WTC11 (cell line): ENCODE measurements around the gene TBC1D1. TPM values are rescaled to one million over a fixed set of nuclear protein-coding genes. Genes with fewer than 3 reads are reported as not detected.

Experiments used
- ATAC-seq: fragments of 200-7000 bp; cut with Tn5 transposase; 2 replicates; pipeline ENCODE4 v1.10.0; 2021; ENCODE audit warnings: mild to moderate bottlenecking, moderate library complexity
- CTCF ChIA-PET: fragments of 300-600 bp; sonication (Branson Sonifier 250); formaldehyde crosslinking; loops from one replicate; lab custom pipeline; 2021; ENCODE audit warnings: antibody characterized with exemption; lab: Charles Lee
- POLR2A ChIA-PET: fragments of 350-600 bp; sonication (Branson Sonifier 250); formaldehyde crosslinking; loops from one replicate; lab custom pipeline; 2021; ENCODE audit warnings: antibody characterized with exemption; lab: Charles Lee
- DNase-seq: peaks from one replicate; pipeline ENCODE4 v3.0.0; 2021; ENCODE audit warnings: low spot score
- H3K27ac Mint-ChIP-seq: 2 replicates; pipeline ENCODE4 v1.8.0; 2021; ENCODE audit warnings: mixed read lengths
- H3K27me3 Mint-ChIP-seq: 2 replicates; pipeline ENCODE4 v1.8.0; 2021; ENCODE audit warnings: low read depth, mild to moderate bottlenecking, moderate library complexity, mixed read lengths
- H3K36me3 Mint-ChIP-seq: 2 replicates; pipeline ENCODE4 v1.8.0; 2021; ENCODE audit warnings: mixed read lengths
- H3K4me1 Mint-ChIP-seq: 2 replicates; pipeline ENCODE4 v1.8.0; 2022; ENCODE audit warnings: mixed read lengths
- H3K4me3 Mint-ChIP-seq: 2 replicates; pipeline ENCODE4 v1.8.0; 2021; ENCODE audit warnings: mild to moderate bottlenecking, moderate library complexity, mixed read lengths
- H3K9me3 Mint-ChIP-seq: 2 replicates; pipeline ENCODE4 v1.8.0; 2021; ENCODE audit warnings: mixed read lengths
- CBFB ChIP-seq: sonication (generic); formaldehyde crosslinking; IDR thresholded peaks from 2 replicates; pipeline ENCODE4 v1.8.1; 2022; ENCODE audit warnings: mild to moderate bottlenecking, low read depth, missing genetic modification reagents
- CREB1 ChIP-seq: sonication (generic); formaldehyde crosslinking; IDR thresholded peaks from 2 replicates; pipeline ENCODE4 v1.8.0; 2023; ENCODE audit warnings: mild to moderate bottlenecking, missing genetic modification reagents
- CREM ChIP-seq: sonication (generic); formaldehyde crosslinking; IDR thresholded peaks from 2 replicates; pipeline ENCODE4 v1.8.1; 2022; ENCODE audit warnings: mild to moderate bottlenecking, missing genetic modification reagents, moderate library complexity
- ETV6 ChIP-seq: sonication (generic); formaldehyde crosslinking; IDR thresholded peaks from 2 replicates; pipeline ENCODE4 v1.8.1; 2022; ENCODE audit warnings: mild to moderate bottlenecking, missing genetic modification reagents
- FOXJ3 ChIP-seq: sonication (generic); formaldehyde crosslinking; IDR thresholded peaks from 2 replicates; pipeline ENCODE4 v1.9.0; 2021; ENCODE audit warnings: missing genetic modification reagents, mild to moderate bottlenecking, borderline replicate concordance
- GTF2I ChIP-seq: fragments of 250-450 bp; sonication (Bioruptor Pico); conservative IDR thresholded peaks from 2 replicates; pipeline ENCODE4 v1.4.0; 2021; ENCODE audit warnings: mild to moderate bottlenecking
- IRF2 ChIP-seq: sonication (generic); formaldehyde crosslinking; IDR thresholded peaks from 2 replicates; pipeline ENCODE4 v1.8.0; 2022; ENCODE audit warnings: low read depth, missing genetic modification reagents, borderline replicate concordance
- JAZF1 ChIP-seq: fragments of 250-450 bp; sonication (Bioruptor Pico); IDR thresholded peaks from 2 replicates; pipeline ENCODE4 v1.9.0; 2021; ENCODE audit warnings: moderate library complexity, mild to moderate bottlenecking, inconsistent platforms
- PREB ChIP-seq: sonication (generic); formaldehyde crosslinking; IDR thresholded peaks from 2 replicates; pipeline ENCODE4 v1.8.1; 2022; ENCODE audit warnings: mild to moderate bottlenecking, missing genetic modification reagents, moderate library complexity, borderline replicate concordance
- SMAD4 ChIP-seq: sonication (generic); formaldehyde crosslinking; IDR thresholded peaks from 2 replicates; pipeline ENCODE4 v1.8.0; 2022; ENCODE audit warnings: mild to moderate bottlenecking, missing genetic modification reagents
- SP1 ChIP-seq: sonication (generic); formaldehyde crosslinking; conservative IDR thresholded peaks from 2 replicates; pipeline ENCODE4 v1.8.1; 2022; ENCODE audit warnings: missing genetic modification reagents
- TCF7 ChIP-seq: sonication (generic); formaldehyde crosslinking; IDR thresholded peaks from 2 replicates; pipeline ENCODE4 v1.8.0; 2022; ENCODE audit warnings: mild to moderate bottlenecking, low read depth, missing genetic modification reagents, moderate library complexity
- TEAD1 ChIP-seq: sonication (generic); formaldehyde crosslinking; IDR thresholded peaks from 2 replicates; pipeline ENCODE4 v1.8.0; 2022; ENCODE audit warnings: mild to moderate bottlenecking, missing genetic modification reagents
- ZBTB21 ChIP-seq: sonication (generic); formaldehyde crosslinking; IDR thresholded peaks from 2 replicates; pipeline ENCODE4 v1.8.1; 2023; ENCODE audit warnings: mild to moderate bottlenecking, missing genetic modification reagents, borderline replicate concordance
- ZNF219 ChIP-seq: sonication (generic); formaldehyde crosslinking; IDR thresholded peaks from 2 replicates; pipeline ENCODE4 v1.8.0; 2023; ENCODE audit warnings: missing genetic modification reagents, mild to moderate bottlenecking, borderline replicate concordance
- ZNF425 ChIP-seq: fragments of 250-450 bp; sonication (Bioruptor Pico); conservative IDR thresholded peaks from 2 replicates; pipeline ENCODE4 v1.9.0; 2021; ENCODE audit warnings: mild to moderate bottlenecking
- ZNF671 ChIP-seq: fragments of 250-450 bp; sonication (Bioruptor Pico); IDR thresholded peaks from 2 replicates; pipeline ENCODE4 v1.8.0; 2021; ENCODE audit warnings: mild to moderate bottlenecking
- total RNA-seq: library from RNA; stranded (reverse); gene quantifications from 3 replicates; pipeline ENCODE4 v1.2.3, GENCODE V29; 2021
- TF ChIP-seq, protein P1 (sequence below): fragments of 250-450 bp; sonication (Bioruptor Pico); IDR thresholded peaks from 2 replicates; pipeline ENCODE4 v1.9.0; 2021; ENCODE audit warnings: mild to moderate bottlenecking
- TF ChIP-seq, protein P2 (sequence below): sonication (generic); formaldehyde crosslinking; IDR thresholded peaks from 2 replicates; pipeline ENCODE4 v1.8.0; 2022; ENCODE audit warnings: mild to moderate bottlenecking, missing genetic modification reagents
- TF ChIP-seq, protein P3 (sequence below): sonication (generic); formaldehyde crosslinking; IDR thresholded peaks from 2 replicates; pipeline ENCODE4 v1.8.0; 2022; ENCODE audit warnings: mild to moderate bottlenecking, missing genetic modification reagents
- TF ChIP-seq, protein P4 (sequence below): sonication (generic); formaldehyde crosslinking; IDR thresholded peaks from 2 replicates; pipeline ENCODE4 v1.8.1; 2023; ENCODE audit warnings: mild to moderate bottlenecking, moderate library complexity, missing genetic modification reagents

The TBC1D1 gene
- total RNA-seq, 1 experiment from 2014 or later: 134 TPM

- Mint-ChIP-seq H3K4me1 (peaks cover 29% of the 10 kb centered on the region), H3K4me3 (no peak overlapping the region), H3K27me3 (no peaks in the 10 kb centered on the region), H3K36me3 (no peaks in the 10 kb centered on the region), H3K27ac (no peak overlapping the region), H3K9me3 (no peaks in the 10 kb centered on the region)
- no peak for DNase-seq
- ChIA-PET CTCF (no interaction called here), POLR2A (no interaction called here)
- ATAC-seq: no peak
- TF ChIP-seq SMAD4 (CRISPR knock-in tag) (no peak), JAZF1 (CRISPR knock-in tag) (no peak), CREM (CRISPR knock-in tag) (no peak), CREB1 (no peak), FOXJ3 (CRISPR knock-in tag) (no peak), TCF7 (CRISPR knock-in tag) (no peak), TEAD1 (CRISPR knock-in tag) (no peak), GTF2I (CRISPR knock-in tag) (no peak), CBFB (CRISPR knock-in tag) (no peak), ETV6 (CRISPR knock-in tag) (no peak)
Observed at GRCh38 chr4:37902738-37903693, 12.1 kb downstream of the TBC1D1 start.

DNA sequence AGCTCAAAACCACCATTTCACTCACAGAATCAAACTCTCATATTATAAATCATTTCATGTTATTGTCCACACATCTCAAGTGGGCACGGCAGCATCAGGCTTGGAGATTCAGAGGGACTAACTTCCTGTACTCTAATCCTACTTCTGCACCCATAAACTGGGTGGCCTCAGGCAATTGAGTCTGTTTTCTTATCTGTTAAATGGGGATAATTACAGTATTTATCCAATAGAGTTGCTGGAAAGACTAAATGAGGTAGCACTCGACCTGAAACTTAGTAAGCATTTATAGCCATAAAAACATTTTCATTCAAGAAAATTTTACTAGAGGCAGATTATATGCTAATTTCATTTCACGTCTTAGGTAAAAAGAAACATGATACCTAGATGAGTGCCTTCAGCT lies 13.0 kb downstream of the TBC1D1 start:
- no peak for DNase-seq
- no peaks in the 10 kb centered on the region for H3K9me3 Mint-ChIP-seq
- no peaks in the 10 kb centered on the region for H3K27me3 Mint-ChIP-seq
- ATAC-seq: no peak
- CTCF ChIA-PET: no interaction called here
- POLR2A ChIA-PET: no interaction called here
- H3K36me3 Mint-ChIP-seq: no peaks in the 10 kb centered on the region
- H3K27ac Mint-ChIP-seq: no peak overlapping the region
- H3K4me1 Mint-ChIP-seq: peaks cover 31% of the 10 kb centered on the region
- TF ChIP-seq GTF2I (CRISPR knock-in tag): no peak
- TF ChIP-seq, protein P1, sequence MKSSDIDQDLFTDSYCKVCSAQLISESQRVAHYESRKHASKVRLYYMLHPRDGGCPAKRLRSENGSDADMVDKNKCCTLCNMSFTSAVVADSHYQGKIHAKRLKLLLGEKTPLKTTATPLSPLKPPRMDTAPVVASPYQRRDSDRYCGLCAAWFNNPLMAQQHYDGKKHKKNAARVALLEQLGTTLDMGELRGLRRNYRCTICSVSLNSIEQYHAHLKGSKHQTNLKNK (CRISPR knock-in tag): no peak
- TF ChIP-seq CBFB (CRISPR knock-in tag): no peak
- TF ChIP-seq, protein P2, sequence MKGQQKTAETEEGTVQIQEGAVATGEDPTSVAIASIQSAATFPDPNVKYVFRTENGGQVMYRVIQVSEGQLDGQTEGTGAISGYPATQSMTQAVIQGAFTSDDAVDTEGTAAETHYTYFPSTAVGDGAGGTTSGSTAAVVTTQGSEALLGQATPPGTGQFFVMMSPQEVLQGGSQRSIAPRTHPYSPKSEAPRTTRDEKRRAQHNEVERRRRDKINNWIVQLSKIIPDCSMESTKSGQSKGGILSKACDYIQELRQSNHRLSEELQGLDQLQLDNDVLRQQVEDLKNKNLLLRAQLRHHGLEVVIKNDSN (CRISPR knock-in tag): no peak
- TF ChIP-seq ZNF671 (CRISPR knock-in tag): no peak
- TF ChIP-seq IRF2 (CRISPR knock-in tag): no peak
- TF ChIP-seq, protein P3, sequence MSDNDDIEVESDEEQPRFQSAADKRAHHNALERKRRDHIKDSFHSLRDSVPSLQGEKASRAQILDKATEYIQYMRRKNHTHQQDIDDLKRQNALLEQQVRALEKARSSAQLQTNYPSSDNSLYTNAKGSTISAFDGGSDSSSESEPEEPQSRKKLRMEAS (CRISPR knock-in tag): no peak
- no peak for TF ChIP-seq ZNF425
- no peak for TF ChIP-seq ZBTB21 (CRISPR knock-in tag)
- TF ChIP-seq JAZF1 (CRISPR knock-in tag): no peak
- no peak for TF ChIP-seq SP1 (CRISPR knock-in tag)
- TF ChIP-seq ZNF219 (CRISPR knock-in tag): no peak
- TF ChIP-seq, protein P4, sequence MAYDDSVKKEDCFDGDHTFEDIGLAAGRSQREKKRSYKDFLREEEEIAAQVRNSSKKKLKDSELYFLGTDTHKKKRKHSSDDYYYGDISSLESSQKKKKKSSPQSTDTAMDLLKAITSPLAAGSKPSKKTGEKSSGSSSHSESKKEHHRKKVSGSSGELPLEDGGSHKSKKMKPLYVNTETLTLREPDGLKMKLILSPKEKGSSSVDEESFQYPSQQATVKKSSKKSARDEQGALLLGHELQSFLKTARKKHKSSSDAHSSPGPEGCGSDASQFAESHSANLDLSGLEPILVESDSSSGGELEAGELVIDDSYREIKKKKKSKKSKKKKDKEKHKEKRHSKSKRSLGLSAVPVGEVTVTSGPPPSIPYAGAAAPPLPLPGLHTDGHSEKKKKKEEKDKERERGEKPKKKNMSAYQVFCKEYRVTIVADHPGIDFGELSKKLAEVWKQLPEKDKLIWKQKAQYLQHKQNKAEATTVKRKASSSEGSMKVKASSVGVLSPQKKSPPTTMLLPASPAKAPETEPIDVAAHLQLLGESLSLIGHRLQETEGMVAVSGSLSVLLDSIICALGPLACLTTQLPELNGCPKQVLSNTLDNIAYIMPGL (CRISPR knock-in tag): no peak
- no peak for TF ChIP-seq PREB (CRISPR knock-in tag)
- no peak overlapping the region for H3K4me3 Mint-ChIP-seq
